Inflammatory macrophage (primary cell): ENCODE data around the gene STX17.
A peak's percentile ranks its signal among the peaks of the same experiment; 100 is the strongest.
"Not testable (repeated sequence)": the region's sequence is repeated elsewhere in the genome, so short reads cannot be mapped to it uniquely, and the experiment has no call there.

ENCODE experiments used
- DNase-seq, 2 donors: peaks; one replicate each; pipeline ENCODE4 v3.0.0-alpha.2; 2020 to 2022

The STX17 gene

GRCh38 chr9:99973455-99973854 lies 67.0 kb downstream of the STX17 start:
- DNase-seq, result peak in 1 of 2 donors; percentile 32

GRCh38 chr9:99977033-99977792 lies 70.8 kb downstream of the STX17 start:
- DNase-seq, result no peak

GRCh38 chr9:99978221-99978620 lies 71.8 kb downstream of the STX17 start:
- peak in 1 of 2 donors; percentile 6 for DNase-seq

GRCh38 chr9:99980598-99980997 lies 74.1 kb downstream of the STX17 start:
- DNase-seq, result peak in 1 of 2 donors; percentile 5

GRCh38 chr9:99986642-99987041 lies 80.2 kb downstream of the STX17 start:
- no peak for DNase-seq

- DNase-seq, result not testable (repeated sequence)
These were observed 84.1 kb downstream of the STX17 start for GRCh38 chr9:99990508-99990907.

GRCh38 chr9:99998266-99998665 lies 91.8 kb downstream of the STX17 start:
- DNase-seq, result no peak

- no peak for DNase-seq
These were observed 92.4 kb downstream of the STX17 start for GRCh38 chr9:99998866-99999265.

GRCh38 chr9:99999797-100000196 lies 93.3 kb downstream of the STX17 start:
- DNase-seq, result no peak

- DNase-seq, result peak; percentile 63 to 72
These were observed 104.7 kb downstream of the STX17 start for GRCh38 chr9:100011062-100011681.

GRCh38 chr9:100012279-100012678 lies 105.8 kb downstream of the STX17 start:
- DNase-seq, result no peak

- no peak for DNase-seq
These were observed 107.1 kb downstream of the STX17 start for GRCh38 chr9:100013573-100013972.

GRCh38 chr9:100014846-100015245 lies 108.4 kb downstream of the STX17 start:
- DNase-seq, result no peak

GRCh38 chr9:100019541-100019940 lies 113.1 kb downstream of the STX17 start:
- no peak for DNase-seq
